Keratinocyte (primary cell): ENCODE measurements around the gene HDAC9. TPM values are rescaled to one million over a fixed set of nuclear protein-coding genes. Genes with fewer than 3 reads are reported as not detected.

Experiments
- DNase-seq: peaks from one replicate; pipeline ENCODE4 v3.0.0-alpha.2; 2011; ENCODE audit warnings: low read depth, missing footprints, low spot score
- FAIRE-seq: peaks from 2 replicates; lab custom pipeline; 2011; peaks lifted over from hg19 to GRCh38; lab: Jason Lieb, UNC
- H2AFZ ChIP-seq: 2 replicates; pipeline ENCODE4 v1.6.0; 2012; ENCODE audit warnings: low read length, control low read depth, inconsistent platforms; ENCODE audit not compliant: control insufficient read depth
- H3K27ac ChIP-seq: 2 replicates; pipeline ENCODE4 v1.5.1; 2011; ENCODE audit warnings: low read length; ENCODE audit not compliant: control insufficient read depth, insufficient read depth
- H3K27me3 ChIP-seq: 3 replicates; pipeline ENCODE4 v1.6.0; 2011; ENCODE audit warnings: low read length; ENCODE audit not compliant: control insufficient read depth, insufficient read depth; ENCODE audit errors: extremely low read depth
- H3K36me3 ChIP-seq, 2 experiments: 2 replicates in 1 of 2; 3 replicates in 1 of 2; pipeline ENCODE4 v1.5.1; 2011; ENCODE audit warnings: low read length in 2 of 2, mild to moderate bottlenecking in 1 of 2; ENCODE audit not compliant: control insufficient read depth in 2 of 2, insufficient read depth in 2 of 2; ENCODE audit errors: extremely low read depth in 1 of 2
- H3K4me1 ChIP-seq: 3 replicates; pipeline ENCODE4 v1.5.1; 2011; ENCODE audit warnings: low read length; ENCODE audit not compliant: control insufficient read depth, insufficient read depth; ENCODE audit errors: extremely low read depth
- H3K4me2 ChIP-seq: 3 replicates; pipeline ENCODE4 v1.6.0; 2011; ENCODE audit warnings: low read depth, low read length; ENCODE audit not compliant: control insufficient read depth, insufficient read depth; ENCODE audit errors: extremely low read depth
- H3K4me3 ChIP-seq, 3 experiments: fragments of 200-600 bp in 1 of 3; sonication (generic) in 1 of 3; 2 replicates in 2 of 3; 3 replicates in 1 of 3; pipeline ENCODE4 v1.5.1; 2011 to 2016; ENCODE audit warnings: low read length in 3 of 3, mild to moderate bottlenecking in 3 of 3, control low read depth in 2 of 3, inconsistent platforms in 1 of 3, low read depth in 1 of 3, mixed read lengths in 1 of 3, mixed run types in 1 of 3, moderate library complexity in 1 of 3; ENCODE audit not compliant: control insufficient read depth in 2 of 3, insufficient read depth in 2 of 3; ENCODE audit errors: extremely low read depth in 1 of 3
- H3K79me2 ChIP-seq: 2 replicates; pipeline ENCODE4 v1.6.0; 2012; ENCODE audit warnings: low read length; ENCODE audit not compliant: control insufficient read depth, insufficient read depth
- H3K9ac ChIP-seq: 3 replicates; pipeline ENCODE4 v1.6.0; 2011; ENCODE audit warnings: low read length; ENCODE audit not compliant: control insufficient read depth, insufficient read depth; ENCODE audit errors: extremely low read depth
- H3K9me1 ChIP-seq: 3 replicates; pipeline ENCODE4 v1.6.0; 2011; ENCODE audit warnings: low read length; ENCODE audit not compliant: control insufficient read depth, insufficient read depth; ENCODE audit errors: extremely low read depth
- H3K9me3 ChIP-seq: 2 replicates; pipeline ENCODE4 v1.5.1; 2012; ENCODE audit warnings: low read depth, low read length; ENCODE audit not compliant: control insufficient read depth
- H4K20me1 ChIP-seq: 3 replicates; pipeline ENCODE4 v1.6.0; 2011; ENCODE audit warnings: low read length; ENCODE audit not compliant: control insufficient read depth, insufficient read depth; ENCODE audit errors: extremely low read depth
- EZH2 ChIP-seq: IDR thresholded peaks from one replicate; pipeline ENCODE4 v1.6.1; 2012; ENCODE audit warnings: inconsistent platforms, mild to moderate bottlenecking, low read length, moderate library complexity
- dilution Hi-C: fragments of 300-500 bp; cut with MboI; formaldehyde crosslinking; loops from one replicate; pipeline ENCODE4 v1.7.0; 2020; ENCODE audit warnings: low sequenced_read_pairs; ENCODE audit not compliant: extremely low pct_ligation_motif_present
- polyA plus RNA-seq, 5 experiments: library from polyadenylated mRNA; depleted of rRNA in 3 of 5; stranded (reverse) in 3 of 5; stranded (forward) in 1 of 5; unstranded in 1 of 5; fragments of >200 nt; gene quantifications; 1 replicate in 1 of 5; 2 replicates in 3 of 5; 3 replicates in 1 of 5; pipeline versions ENCODE4 v1.2.1 to v1.2.3, GENCODE V29; 2011 to 2012; ENCODE audit warnings: missing spikeins in 2 of 5, low read depth in 1 of 5, low replicate concordance in 1 of 5
- TF ChIP-seq, protein P1 (sequence below), 3 experiments: IDR thresholded peaks in 1 of 3; conservative IDR thresholded peaks in 1 of 3; optimal IDR thresholded peaks in 1 of 3; 2 replicates in 2 of 3; 3 replicates in 1 of 3; pipeline versions ENCODE3 to v1.5.1; 2011; ENCODE audit warnings: low read length in 3 of 3, mild to moderate bottlenecking in 3 of 3, moderate library complexity in 2 of 3, control low read depth in 1 of 3, inconsistent platforms in 1 of 3; ENCODE audit not compliant: insufficient read depth in 2 of 3; ENCODE audit errors: extremely low read depth in 1 of 3

The HDAC9 gene
- polyA plus RNA-seq, 1 donor (not counting 4 experiments of a cell fraction or from before 2014, with no cell fraction given), result 24.6 TPM

DNA sequence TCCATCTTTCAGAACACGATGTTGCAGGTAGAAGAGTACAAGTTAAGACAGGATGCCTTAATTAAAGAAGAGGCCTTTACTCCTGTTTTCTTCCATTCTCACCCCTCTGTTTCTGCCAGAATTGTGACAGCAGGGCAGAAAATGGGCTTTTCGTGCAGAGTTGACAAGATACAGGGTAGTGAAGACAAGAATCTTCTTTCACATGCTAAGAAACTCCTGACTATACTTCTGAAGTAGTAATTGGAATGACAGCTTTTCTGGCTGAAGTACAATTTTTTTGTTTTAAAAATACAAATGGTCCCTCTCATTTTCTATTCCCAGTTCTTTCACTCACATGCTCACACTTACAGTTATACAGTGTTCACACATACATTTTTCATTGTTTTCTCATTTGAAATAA lies 22.1 kb downstream of the HDAC9 start:
- no peak overlapping the region for H3K4me3 ChIP-seq
- H3K9me3 ChIP-seq, result no peaks in the 10 kb centered on the region
- no peak overlapping the region for H3K9ac ChIP-seq
- dilution Hi-C loops, result no loop called here
- FAIRE-seq, result no peak
- no peak overlapping the region for H3K27ac ChIP-seq
- TF ChIP-seq, protein P1, sequence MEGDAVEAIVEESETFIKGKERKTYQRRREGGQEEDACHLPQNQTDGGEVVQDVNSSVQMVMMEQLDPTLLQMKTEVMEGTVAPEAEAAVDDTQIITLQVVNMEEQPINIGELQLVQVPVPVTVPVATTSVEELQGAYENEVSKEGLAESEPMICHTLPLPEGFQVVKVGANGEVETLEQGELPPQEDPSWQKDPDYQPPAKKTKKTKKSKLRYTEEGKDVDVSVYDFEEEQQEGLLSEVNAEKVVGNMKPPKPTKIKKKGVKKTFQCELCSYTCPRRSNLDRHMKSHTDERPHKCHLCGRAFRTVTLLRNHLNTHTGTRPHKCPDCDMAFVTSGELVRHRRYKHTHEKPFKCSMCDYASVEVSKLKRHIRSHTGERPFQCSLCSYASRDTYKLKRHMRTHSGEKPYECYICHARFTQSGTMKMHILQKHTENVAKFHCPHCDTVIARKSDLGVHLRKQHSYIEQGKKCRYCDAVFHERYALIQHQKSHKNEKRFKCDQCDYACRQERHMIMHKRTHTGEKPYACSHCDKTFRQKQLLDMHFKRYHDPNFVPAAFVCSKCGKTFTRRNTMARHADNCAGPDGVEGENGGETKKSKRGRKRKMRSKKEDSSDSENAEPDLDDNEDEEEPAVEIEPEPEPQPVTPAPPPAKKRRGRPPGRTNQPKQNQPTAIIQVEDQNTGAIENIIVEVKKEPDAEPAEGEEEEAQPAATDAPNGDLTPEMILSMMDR (optimal IDR thresholded peaks at IDR 0.05 in 1 of 3, IDR thresholded peaks at IDR 0.05 in 1 of 3, conservative IDR thresholded peaks at IDR 0.05 in 1 of 3; ENCODE audit: extremely low read depth in 1 of 3, insufficient read depth in 2 of 3, low read length in 3 of 3), result no peak
- TF ChIP-seq EZH2, result no peak
- H3K36me3 ChIP-seq, result peaks cover 0 to 2% of the 10 kb centered on the region in 2 experiments
- peaks cover 20% of the 10 kb centered on the region for H3K4me1 ChIP-seq
- no peak overlapping the region for H3K4me2 ChIP-seq
- H4K20me1 ChIP-seq, result no peaks in the 10 kb centered on the region
- DNase-seq, result no peak
- no peaks in the 10 kb centered on the region for H3K27me3 ChIP-seq
- no peaks in the 10 kb centered on the region for H3K9me1 ChIP-seq
- H3K79me2 ChIP-seq, result peaks cover 45% of the 10 kb centered on the region
- no peak overlapping the region for H2AFZ ChIP-seq

DNA sequence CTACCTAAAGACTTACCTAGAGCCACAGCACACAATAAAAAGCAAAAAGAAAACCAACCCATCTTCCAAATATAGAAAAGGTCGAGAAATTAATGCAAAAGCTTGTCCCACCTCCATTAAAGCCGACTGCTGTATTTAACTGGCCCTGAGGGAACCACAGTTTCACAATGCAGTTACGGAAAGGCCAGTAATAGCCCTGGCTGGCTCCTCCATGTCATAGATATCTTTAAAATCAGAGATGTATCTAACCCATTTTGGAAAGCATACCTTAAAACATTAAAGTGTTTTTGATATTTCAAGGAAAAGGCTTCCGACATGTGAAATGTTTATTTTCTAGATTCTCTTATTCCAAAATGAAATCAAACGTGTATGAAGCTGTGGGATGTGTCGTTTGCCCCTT lies 23.0 kb downstream of the HDAC9 start:
- dilution Hi-C loops, result no loop called here
- Histone ChIP-seq H3K36me3 (peaks cover 0 to 2% of the 10 kb centered on the region in 2 experiments), H3K4me1 (peaks cover 20% of the 10 kb centered on the region), H3K9ac (no peak overlapping the region), H4K20me1 (no peaks in the 10 kb centered on the region), H3K9me3 (no peaks in the 10 kb centered on the region), H3K9me1 (no peaks in the 10 kb centered on the region), H3K4me3 (no peak overlapping the region), H2AFZ (no peak overlapping the region), H3K79me2 (peaks cover 39% of the 10 kb centered on the region), H3K27ac (no peak overlapping the region), H3K4me2 (no peak overlapping the region), H3K27me3 (no peaks in the 10 kb centered on the region)
- FAIRE-seq (no peak), DNase-seq (no peak)
- no peak for TF ChIP-seq EZH2
- TF ChIP-seq, protein P1 (optimal IDR thresholded peaks at IDR 0.05 in 1 of 3, IDR thresholded peaks at IDR 0.05 in 1 of 3, conservative IDR thresholded peaks at IDR 0.05 in 1 of 3; ENCODE audit: extremely low read depth in 1 of 3, insufficient read depth in 2 of 3, low read length in 3 of 3), result no peak
